Suprapubic skin (tissue), 4 donors: ENCODE measurements around the gene RBM12.

Source experiments
- EP300 ChIP-seq: sonication (generic); formaldehyde crosslinking; IDR thresholded peaks from one replicate; pipeline ENCODE4 v1.6.1; 2017; ENCODE audit warnings: antibody characterized with exemption
- POLR2A ChIP-seq, 2 donors: fragments of 450-650 bp; IDR thresholded peaks; one replicate each; pipeline ENCODE4 v1.6.1; 2017; ENCODE audit warnings: antibody characterized with exemption in 2 of 2, mild to moderate bottlenecking in 2 of 2, moderate library complexity in 2 of 2
- POLR2AphosphoS5 ChIP-seq, 3 donors: sonication (generic); formaldehyde crosslinking; IDR thresholded peaks; one replicate each; pipeline ENCODE4 v1.6.1; 2017; ENCODE audit warnings: antibody characterized with exemption in 3 of 3

- TF ChIP-seq POLR2AphosphoS5 (IDR thresholded peaks at IDR 0.05): no peak
- TF ChIP-seq POLR2A (IDR thresholded peaks at IDR 0.05): no peak
- no peak for TF ChIP-seq EP300
Observed at GRCh38 chr20:35690265-35690664, 25.6 kb upstream of the RBM12 start.
